GM18526 (cell line): ENCODE results near the gene CABLES1.

Experiments
- POLR2A ChIP-seq: IDR thresholded peaks from 3 replicates; pipeline ENCODE4 v1.6.1; 2011; ENCODE audit not compliant: insufficient read length; ENCODE audit errors: extremely low read depth

Gene CABLES1

DNA sequence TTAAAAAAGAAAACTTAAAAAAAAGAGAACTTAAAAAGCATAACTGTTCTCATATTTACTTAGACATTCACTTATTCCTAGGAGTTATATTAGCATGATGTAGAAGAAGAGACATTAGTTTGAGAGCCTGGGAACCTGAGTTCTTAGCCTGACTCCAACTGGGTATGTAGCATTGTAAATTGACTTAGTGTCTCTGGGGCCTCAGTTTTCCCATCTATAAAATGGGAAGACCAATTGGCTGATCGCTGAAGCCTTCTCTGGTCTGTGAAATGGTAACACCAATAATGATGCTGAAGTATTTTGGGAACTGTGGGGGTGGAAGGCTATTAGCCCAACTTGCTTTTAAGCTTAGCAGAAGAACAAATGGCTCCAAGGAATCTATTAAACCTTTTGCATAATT is 55.9 kb downstream of the CABLES1 start:
- no peak for TF ChIP-seq POLR2A

DNA sequence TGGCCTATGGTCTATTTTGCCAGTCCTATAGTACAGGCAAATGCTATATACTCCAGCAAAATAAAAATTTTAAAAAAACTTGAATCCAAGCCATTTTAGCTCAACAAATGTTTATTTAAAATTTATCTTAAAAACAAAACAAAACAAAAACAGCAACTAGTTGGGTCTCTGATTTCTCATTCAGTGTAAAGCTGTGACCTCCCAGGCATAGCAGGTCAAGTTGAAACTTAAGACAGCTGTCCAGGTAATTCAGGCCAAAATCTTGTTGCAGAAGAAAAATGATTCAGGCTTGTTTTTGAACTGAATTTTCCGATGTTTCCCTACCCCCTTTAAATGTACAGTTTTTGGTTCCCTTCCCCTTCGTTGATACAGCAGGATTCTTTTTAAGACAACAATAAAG is 58.5 kb downstream of the CABLES1 start:
- no peak for TF ChIP-seq POLR2A

DNA sequence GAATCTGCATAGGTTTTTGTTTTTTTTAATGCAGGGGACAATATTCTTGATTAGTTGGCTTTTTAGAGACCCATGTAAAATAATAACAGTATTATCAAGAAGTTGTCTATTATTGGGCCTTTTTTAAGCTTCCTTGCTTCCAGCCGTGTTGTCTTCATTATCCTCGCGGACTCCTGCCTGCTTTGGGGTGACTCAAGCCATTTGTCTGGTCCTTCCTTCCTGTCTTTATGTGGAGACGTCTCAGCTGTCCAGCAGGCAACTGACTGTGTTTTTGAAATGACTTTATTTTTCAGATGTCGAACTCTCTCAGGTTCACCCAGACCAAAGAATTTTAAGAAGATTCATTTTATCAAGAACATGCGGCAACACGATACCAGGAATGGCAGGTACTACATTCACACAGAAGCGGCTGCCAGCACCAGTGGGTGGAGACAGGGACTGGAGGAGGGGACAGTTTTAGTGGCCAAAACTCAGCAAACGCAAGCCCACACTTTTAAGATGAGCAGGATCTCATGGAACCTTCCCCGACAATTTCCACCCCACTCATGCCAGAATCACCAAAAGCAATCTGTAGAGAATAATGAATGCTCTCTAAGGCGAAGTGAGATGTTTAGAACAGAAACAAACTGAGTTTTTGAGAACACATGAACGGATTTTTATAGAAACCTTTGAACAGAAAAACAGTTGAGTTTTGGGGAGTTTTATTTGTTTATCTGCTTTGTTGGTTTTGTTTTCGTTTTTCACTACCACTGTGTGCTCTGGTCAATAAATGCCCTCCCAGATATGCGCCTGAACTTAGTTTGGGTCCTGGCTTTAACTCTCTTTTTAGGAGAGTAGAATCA is 59.1 kb downstream of the CABLES1 start:
- TF ChIP-seq POLR2A, result no peak

DNA sequence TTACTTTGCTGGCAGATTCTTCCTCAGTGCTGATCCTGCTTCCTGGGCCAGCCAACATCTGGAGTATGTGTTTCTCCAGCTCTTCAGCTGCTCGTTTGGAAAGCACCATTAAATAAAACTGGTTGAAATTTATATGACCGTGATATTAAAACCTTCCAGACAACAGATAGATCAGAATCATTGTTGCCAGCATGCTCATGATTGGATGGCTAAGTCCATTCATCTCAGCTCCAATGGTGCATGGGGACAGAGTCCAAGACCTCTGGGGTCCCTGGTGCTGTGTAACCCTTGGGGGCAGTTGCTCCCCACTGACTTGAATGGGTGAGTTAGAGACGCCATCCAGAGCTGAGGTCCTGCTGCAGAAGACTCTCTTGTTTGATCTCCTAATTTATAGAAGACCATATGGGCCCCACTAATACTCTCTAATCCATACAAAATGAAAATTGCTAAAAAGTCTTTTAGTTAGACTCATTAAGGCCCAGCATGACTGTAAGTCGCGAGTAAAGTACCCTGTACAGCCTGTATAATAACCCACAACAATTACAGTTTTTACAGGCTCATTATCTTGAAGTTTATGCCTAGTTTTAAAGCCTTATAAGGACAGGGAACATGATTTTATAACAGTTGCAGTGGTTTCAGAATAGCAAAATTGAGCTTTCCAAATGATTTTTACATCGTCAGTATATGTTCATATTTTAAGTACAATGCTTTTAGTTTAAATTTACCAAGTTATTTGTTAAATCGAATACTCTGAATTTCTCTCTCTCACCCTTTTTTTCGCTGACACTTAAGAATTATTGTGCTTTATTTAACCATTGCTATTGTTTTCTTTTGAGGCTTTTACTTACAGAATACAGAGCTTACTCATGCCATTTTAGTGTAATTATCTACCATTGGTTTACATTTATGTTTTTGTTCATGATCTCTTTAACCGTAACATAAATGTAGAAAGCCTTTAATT is 60.0 kb downstream of the CABLES1 start:
- TF ChIP-seq POLR2A, result no peak

DNA sequence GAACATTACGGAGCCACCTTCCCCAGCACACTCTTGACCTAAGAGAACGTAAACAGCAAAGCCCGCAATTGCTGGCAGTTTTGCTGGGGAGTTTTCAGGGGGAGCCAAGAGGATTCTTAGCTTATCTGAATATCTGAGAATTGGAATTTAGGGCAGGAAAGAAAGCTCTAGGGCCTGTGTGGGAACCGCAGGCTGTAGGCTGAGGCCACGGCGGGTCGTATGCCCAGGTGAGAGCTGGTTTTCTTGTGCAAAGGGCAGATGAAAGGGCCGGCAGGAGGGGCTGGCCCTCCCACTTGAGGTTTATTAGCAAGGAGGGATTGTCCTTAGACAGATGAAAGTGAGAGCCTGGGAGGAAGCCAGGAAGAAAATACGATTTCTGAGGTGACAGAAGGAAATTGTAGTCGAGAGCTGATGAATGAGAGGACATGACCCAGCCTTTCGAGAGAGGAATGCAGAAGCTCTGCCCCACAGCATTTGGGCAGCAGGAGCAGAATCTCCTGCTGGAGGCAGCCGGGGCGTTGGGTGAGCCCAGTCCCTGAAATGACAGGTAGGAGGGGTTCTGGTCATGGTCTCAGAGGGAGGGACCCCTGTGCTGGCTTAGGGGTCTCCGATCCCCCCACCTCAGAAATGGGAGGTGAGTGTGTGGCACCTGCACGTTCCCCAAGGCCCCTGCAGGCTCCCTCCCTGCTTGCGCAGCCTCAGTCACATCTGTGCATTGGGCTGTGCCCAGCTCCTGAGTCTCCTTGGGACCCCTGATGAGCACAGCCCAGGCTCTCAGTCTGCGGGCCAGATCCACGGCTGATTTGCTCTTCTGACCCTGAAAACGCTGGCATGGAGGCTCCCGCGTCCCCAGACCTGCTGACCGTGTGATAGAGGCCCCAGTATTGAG is 61.1 kb downstream of the CABLES1 start:
- no peak for TF ChIP-seq POLR2A

DNA sequence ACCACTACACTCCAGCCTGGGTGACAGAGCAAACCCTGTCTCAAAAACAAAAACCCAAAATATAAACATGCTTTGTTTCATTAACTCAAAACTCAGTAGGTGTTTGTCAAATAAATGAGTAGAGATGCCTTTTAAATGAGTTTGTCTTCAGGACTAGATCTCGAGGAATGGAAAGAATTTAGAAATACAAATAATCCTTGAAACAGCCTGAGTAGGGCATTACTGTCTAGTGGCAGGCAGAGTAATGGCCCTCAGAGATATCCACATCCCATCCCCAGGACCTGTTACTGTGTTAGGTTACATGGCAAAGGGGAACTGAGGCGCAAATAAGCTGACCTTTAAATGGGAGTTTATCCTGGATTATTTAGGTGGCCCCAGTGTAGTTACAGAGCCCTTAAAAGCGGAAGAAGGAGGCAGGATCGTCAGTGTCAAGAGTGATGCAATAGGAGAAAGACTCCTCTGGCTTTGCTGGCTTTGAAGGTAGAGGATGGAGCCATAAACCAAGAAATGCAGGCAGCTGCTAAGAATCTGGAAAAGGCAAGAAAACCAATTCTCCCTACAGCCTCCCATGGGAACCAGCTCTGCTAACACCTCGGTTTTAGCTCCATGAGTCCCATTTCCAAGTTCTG is 63.0 kb downstream of the CABLES1 start:
- no peak for TF ChIP-seq POLR2A

DNA sequence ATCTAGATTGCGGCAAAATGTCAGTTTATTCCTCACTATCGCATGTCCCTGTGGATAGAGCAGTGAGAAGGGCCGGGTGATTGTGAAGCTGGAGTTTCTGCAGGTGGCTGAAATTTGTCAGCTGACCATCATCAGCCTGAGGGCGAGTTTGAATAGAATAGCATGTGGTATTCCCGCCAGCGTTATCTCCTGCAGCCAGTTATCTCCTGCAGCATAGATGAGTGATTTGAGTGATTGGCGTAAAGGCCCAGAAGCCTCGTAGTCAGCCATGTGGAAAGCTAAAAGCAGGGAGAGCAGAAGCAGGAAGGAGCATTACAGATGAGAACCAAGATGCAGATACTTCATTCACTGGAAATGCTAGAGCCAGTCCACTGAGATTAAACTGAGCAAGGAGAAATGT is 65.5 kb downstream of the CABLES1 start:
- TF ChIP-seq POLR2A, result no peak

DNA sequence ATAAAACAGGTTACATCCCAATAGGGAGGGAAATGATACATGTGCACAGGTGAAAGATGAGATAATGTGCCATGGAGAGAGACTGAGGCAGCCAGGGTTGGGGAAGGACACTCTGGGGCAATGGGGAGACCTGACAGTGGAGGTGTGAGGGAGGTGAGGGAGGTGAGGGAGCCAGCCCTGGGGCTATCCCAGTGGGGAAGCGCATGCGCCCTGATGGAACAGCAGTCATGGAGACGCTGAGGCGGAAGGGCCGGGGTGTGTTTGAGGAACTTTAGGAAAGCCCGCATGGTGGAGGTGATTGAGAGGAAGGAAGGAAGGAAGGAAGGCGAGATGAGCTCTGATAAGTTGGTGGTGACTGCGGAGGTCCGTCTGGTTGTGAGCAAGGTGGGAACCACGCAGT is 66.5 kb downstream of the CABLES1 start:
- TF ChIP-seq POLR2A, result no peak

DNA sequence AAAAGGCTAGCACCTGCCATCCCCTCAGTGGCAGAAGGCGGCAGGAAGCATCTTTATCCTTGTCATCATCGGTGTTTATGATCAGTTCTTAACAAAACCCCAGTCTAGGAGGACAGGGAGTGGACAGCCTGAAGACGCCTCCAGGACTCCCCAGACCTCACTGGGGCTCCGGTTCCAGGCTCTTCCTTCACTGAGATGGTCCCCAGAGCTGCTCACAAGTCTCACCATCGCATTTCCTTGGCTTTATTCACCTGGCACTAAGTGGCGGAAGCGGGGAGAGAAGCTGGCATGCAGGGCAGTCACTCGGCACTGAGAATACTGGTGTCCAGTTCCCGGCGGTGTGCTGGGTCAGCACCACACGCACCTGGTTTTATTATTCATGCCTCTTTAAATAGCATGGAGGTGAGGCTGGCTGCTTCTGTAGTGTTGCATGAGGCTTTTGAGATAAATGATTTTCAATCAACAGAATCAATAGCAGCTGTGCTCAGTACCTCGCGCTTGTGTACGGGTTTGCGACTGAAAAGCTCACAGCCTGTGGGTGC is 68.7 kb downstream of the CABLES1 start:
- no peak for TF ChIP-seq POLR2A

DNA sequence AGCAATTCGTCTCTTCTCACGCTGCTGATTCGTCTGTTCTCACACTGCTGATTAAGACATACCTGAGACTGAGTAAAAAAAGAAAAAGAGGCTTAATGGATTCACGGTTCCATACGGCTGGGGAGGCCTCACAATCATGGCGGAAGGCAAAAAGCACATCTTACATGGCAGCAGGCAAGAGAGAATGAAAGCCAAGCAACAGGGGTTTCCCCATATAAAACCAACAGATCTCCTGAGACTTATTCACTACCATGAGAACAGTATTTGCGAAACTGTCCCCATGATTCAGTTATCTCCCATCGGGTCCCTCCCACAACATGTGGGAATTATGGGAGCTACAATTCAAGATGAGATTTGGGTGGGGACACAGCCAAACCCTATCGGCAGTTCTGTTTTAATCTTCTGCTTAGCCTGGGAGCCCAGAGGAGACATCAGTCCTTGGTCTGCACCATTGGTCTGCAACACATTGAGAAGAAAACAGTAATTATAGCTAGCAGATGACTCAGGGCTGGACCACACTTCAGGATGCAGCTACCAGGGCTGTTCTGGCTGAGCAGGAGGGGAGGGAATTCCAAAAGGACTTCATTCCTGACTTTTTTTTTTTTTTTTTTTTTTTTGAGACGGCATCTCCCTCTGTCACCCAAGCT is 69.4 kb downstream of the CABLES1 start:
- TF ChIP-seq POLR2A, result no peak

DNA sequence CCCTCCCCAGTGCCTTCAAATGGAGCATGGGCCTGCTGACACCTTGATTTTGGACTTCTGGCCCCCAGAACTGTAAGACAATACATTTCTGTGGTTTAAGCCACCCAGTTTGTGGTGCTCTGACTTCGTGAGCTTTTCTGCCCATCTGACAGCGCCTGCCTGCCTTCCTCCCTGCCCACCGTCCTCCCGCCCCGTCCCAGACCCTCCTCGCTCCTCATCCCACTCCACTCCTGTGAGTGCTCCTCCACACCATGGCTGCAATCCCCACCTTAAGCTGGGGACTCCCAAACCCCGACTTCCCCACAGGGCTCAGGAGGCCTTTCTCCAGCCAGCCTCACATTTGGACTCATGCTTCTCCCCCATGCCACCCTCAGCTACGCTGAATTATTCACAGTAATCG is 70.7 kb downstream of the CABLES1 start:
- no peak for TF ChIP-seq POLR2A

DNA sequence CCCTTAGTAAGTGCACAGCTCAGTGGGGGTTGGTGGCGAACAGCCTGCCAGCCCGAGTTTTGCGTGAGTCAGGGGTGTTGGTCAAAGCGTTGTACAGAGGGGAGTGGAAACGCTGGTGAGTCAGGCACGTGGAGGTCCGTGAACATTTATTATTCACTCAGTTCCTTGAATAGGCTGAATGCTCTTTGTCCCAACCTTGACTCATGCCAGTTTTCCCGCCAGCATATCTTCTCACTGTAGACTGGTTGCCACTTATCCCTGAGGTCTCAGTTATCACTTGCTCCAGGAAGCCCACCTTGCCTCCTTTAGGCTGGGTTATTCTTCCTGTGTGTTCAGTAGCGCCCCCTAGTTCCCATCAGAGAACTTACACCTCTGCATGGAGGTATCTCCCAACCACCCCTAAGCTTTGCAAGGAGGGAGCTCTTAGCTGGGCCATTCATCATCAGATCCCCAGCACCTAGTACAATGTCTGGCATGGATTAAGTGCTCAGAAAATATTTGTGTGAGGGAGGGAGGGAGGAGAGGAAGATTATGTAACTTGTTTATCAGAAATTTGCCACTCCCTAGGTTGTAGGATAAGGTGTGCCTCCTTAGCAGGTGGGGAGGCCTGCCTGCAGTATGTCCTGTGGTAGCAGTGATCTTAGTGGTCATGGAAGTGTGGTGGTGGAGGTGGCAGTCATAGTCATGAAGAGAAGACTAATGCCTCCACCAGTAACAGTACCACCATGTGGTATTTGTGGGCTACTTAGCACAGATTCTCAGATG is 72.1 kb downstream of the CABLES1 start:
- no peak for TF ChIP-seq POLR2A

DNA sequence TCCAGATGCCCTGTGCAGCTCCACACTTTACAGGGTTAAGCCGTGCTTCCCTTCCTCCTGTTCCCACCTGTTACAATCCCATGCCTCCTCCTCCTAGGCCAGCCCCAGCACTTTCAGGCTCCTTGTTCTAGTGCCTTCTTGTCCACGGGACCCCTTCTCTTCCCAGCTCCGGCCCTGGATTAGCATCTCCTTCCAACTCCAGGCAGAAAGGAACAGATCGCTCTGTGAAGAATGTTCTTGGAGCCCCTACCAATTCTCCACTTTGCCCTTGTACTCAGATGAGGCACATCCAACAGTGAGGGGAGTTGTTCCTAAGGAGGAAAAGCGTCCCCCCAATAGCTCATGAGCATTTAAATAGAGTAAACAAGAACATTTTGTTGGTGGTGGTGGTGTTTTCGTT is 72.7 kb downstream of the CABLES1 start:
- TF ChIP-seq POLR2A, result no peak

DNA sequence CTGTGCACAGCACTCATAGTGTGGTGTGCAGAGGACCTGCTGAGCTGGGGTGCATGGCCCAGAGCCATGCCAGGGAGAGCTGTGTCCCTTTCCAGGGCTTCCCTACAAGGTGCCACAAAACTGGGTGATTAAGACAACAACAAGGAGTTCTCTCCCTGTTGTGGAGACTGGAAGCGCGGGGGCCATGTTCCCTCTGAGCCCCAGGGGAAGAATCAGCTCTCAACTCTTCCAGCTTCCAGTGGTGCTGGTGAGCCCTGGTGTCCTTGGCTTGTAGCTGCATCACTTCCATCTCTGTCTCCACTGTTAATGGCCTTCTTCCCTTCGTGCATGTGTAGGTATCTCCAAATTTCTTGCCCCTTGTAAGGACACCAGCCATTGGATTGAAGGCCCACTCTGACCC is 73.3 kb downstream of the CABLES1 start:
- TF ChIP-seq POLR2A, result no peak

DNA sequence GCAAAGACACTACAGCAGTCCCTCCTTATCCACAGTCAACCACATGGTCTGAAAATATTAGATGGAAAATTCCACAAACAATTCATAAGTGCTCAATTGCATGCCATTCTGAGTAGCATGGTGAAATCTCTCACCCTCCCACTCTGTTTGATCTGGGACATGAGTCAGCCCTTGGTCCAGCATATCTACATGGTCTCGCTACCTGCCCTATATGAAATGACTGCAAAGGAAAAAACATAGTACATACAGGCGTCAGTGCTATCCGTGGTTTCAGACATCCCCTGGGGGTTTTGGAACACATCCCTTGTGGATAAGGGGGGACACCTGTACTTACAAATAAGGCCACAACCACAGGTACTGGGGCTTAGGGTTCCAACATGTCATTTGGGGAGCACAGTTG is 73.7 kb downstream of the CABLES1 start:
- TF ChIP-seq POLR2A, result no peak
